ENCODE results near the gene TIMP2. TPM values are rescaled to one million over a fixed set of nuclear protein-coding genes. Genes with fewer than 3 reads are reported as not detected.

The TIMP2 gene
- total and polyA plus RNA-seq, 2 of the 13 experiments (the other 11 are each of a cell fraction or from before 2014, with no cell fraction given): 3.8 to 8.5 TPM

DNA sequence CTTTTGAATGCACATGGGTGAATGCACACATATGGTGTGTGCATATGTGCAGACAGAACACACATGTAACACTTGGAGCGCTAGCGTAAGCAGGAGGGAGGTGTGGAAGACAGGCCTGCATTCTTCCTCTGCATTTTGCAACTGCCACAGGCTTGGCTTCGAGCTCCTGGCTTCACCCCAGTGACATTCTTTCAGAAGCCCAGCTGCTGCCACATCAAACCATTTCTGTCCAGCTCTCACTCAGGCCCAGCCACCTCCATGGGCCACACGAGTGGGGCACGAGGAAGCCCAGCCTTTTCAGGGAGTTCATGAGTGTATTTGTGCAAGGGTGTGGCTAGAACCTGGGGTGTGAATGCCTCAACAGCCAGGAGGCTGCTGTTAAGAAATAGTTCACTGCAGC lies 35.7 kb upstream of the TIMP2 start:
- no peak for ATAC-seq
- no peaks in the 10 kb centered on the region for H3K36me3 ChIP-seq (replicated peaks in 1 of 2; ENCODE audit: control insufficient read depth in 1 of 2, insufficient read depth in 2 of 2, low read length in 2 of 2)
- H3K4me1 ChIP-seq (ENCODE audit: insufficient read depth, low read length): peaks cover 59% of the 10 kb centered on the region
- H2AFZ ChIP-seq (ENCODE audit: low read length): no peak overlapping the region
- DNase-seq (ENCODE audit: low spot score): peak; percentile 46
- WGBS (ENCODE audit: low lambda C conversion rate): 7% methylated on average over 5 of the region's 5 CpGs
- in situ Hi-C loops (cut with HindIII; ENCODE audit: extremely low pct_ligation_motif_present, low pct_unique_long_range_greater_than_20kb) (no loop called here), intact Hi-C loops (cut with micrococcal nuclease; ENCODE audit: unreplicated experiment) (loop anchor here (5.0 kb wide), 1 partner anchor 34 kb away; the partner anchor contains the start of gene TIMP2)
- H3K27ac ChIP-seq (ENCODE audit: extremely low read length, insufficient read depth, low read length): no peak overlapping the region
- H3K4me3 ChIP-seq (replicated peaks in 1 of 3; ENCODE audit: insufficient read depth in 1 of 3, low read depth in 2 of 3, low read length in 3 of 3): no peak overlapping the region
- no peak overlapping the region for H3K9ac ChIP-seq (ENCODE audit: insufficient read depth, low read depth, low read length)
- H4K20me1 ChIP-seq (ENCODE audit: insufficient read depth, low read length): no peaks in the 10 kb centered on the region
- TF ChIP-seq ZNF180 (CRISPR knock-in tag; IDR thresholded peaks at IDR 0.05; ENCODE audit: borderline replicate concordance, low read depth): no peak
- TF ChIP-seq, protein P1, sequence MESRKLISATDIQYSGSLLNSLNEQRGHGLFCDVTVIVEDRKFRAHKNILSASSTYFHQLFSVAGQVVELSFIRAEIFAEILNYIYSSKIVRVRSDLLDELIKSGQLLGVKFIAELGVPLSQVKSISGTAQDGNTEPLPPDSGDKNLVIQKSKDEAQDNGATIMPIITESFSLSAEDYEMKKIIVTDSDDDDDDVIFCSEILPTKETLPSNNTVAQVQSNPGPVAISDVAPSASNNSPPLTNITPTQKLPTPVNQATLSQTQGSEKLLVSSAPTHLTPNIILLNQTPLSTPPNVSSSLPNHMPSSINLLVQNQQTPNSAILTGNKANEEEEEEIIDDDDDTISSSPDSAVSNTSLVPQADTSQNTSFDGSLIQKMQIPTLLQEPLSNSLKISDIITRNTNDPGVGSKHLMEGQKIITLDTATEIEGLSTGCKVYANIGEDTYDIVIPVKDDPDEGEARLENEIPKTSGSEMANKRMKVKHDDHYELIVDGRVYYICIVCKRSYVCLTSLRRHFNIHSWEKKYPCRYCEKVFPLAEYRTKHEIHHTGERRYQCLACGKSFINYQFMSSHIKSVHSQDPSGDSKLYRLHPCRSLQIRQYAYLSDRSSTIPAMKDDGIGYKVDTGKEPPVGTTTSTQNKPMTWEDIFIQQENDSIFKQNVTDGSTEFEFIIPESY (CRISPR knock-in tag; IDR thresholded peaks at IDR 0.05): 0 out of 2 replicates have a peak, but pooled peaks have one; percentile 13
- TF ChIP-seq, protein P2, sequence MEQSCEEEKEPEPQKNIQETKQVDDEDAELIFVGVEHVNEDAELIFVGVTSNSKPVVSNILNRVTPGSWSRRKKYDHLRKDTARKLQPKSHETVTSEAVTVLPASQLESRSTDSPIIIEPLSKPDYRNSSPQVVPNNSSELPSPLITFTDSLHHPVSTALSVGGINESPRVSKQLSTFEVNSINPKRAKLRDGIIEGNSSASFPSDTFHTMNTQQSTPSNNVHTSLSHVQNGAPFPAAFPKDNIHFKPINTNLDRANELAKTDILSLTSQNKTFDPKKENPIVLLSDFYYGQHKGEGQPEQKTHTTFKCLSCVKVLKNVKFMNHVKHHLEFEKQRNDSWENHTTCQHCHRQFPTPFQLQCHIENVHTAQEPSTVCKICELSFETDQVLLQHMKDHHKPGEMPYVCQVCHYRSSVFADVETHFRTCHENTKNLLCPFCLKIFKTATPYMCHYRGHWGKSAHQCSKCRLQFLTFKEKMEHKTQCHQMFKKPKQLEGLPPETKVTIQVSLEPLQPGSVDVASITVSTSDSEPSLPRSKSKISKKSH (CRISPR knock-in tag; IDR thresholded peaks at IDR 0.05; ENCODE audit: borderline replicate concordance): 0 out of 2 replicates have a peak, but pooled peaks have one; percentile 15
- peak; percentile 50; the same call in 1 of the 2 replicates for TF ChIP-seq SALL1 (CRISPR knock-in tag; IDR thresholded peaks at IDR 0.05)
- TF ChIP-seq, protein P3, sequence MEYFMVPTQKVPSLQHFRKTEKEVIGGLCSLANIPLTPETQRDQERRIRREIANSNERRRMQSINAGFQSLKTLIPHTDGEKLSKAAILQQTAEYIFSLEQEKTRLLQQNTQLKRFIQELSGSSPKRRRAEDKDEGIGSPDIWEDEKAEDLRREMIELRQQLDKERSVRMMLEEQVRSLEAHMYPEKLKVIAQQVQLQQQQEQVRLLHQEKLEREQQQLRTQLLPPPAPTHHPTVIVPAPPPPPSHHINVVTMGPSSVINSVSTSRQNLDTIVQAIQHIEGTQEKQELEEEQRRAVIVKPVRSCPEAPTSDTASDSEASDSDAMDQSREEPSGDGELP (IDR thresholded peaks at IDR 0.05; ENCODE audit: borderline replicate concordance, low read depth): 0 out of 2 replicates have a peak, but pooled peaks have one; percentile 11
- TF ChIP-seq KDM2A (CRISPR knock-in tag; IDR thresholded peaks at IDR 0.05; ENCODE audit: borderline replicate concordance, low read depth): peak; percentile 45; the same call in 1 of the 2 replicates
- 0 out of 2 replicates have a peak, but pooled peaks have one; percentile 10 for TF ChIP-seq ZMYM3 (CRISPR knock-in tag; IDR thresholded peaks at IDR 0.05)
- TF ChIP-seq ZNF567 (CRISPR knock-in tag; IDR thresholded peaks at IDR 0.05; ENCODE audit: borderline replicate concordance): no peak
- TF ChIP-seq HOXA5 (CRISPR knock-in tag; IDR thresholded peaks at IDR 0.05): no peak
- TF ChIP-seq RXRA (CRISPR knock-in tag; IDR thresholded peaks at IDR 0.05): 0 out of 2 replicates have a peak, but pooled peaks have one; percentile 21
- TF ChIP-seq FOSL2 (CRISPR knock-in tag; IDR thresholded peaks at IDR 0.05): peak; percentile 18; the same call in 1 of the 2 replicates
- ChIA-PET POLR2A (interaction anchor here (0.9 to 3.5 kb wide), 4 partner anchors 9 to 40 kb away, joined by 3 to 51 read pairs (median 22); partner anchors contain the start of gene LGALS3BP), CTCF (ENCODE audit: low intra/inter-chr PET ratio, low total read pairs) (no interaction called here)
- H3K27me3 ChIP-seq (ENCODE audit: control insufficient read depth in 1 of 2, insufficient read depth in 2 of 2, low read length in 2 of 2): peaks cover 0 to 17% of the 10 kb centered on the region in 2 experiments; a peak in 3 of 5 replicates
- no peak for FAIRE-seq
- H3K9me3 ChIP-seq (ENCODE audit: low read length): no peaks in the 10 kb centered on the region
- H3K79me2 ChIP-seq (ENCODE audit: insufficient read depth, low read length): no peaks in the 10 kb centered on the region
- H3K4me2 ChIP-seq (ENCODE audit: low read depth, low read length): no peak overlapping the region
- no TSS peak for BruUV-seq (replicated peaks)
